CD4-positive, alpha-beta T cell (primary cell): ENCODE measurements around the gene SLC12A7. TPM values are rescaled to one million over a fixed set of nuclear protein-coding genes. Genes with fewer than 3 reads are reported as not detected.
A peak's percentile ranks its signal among the peaks of the same experiment; 100 is the strongest.

Source experiments
- ATAC-seq: fragments of 200-7000 bp; cut with Tn5 transposase; one replicate; pipeline ENCODE4 v1.10.0; 2022; ENCODE audit warnings: mild to moderate bottlenecking; ENCODE audit not compliant: poor library complexity
- CTCF ChIA-PET: fragments of 350-600 bp; sonication (Branson Sonifier 250); formaldehyde crosslinking; loops from one replicate; lab custom pipeline; 2021; ENCODE audit warnings: antibody characterized with exemption, inconsistent platforms; lab: Charles Lee
- POLR2A ChIA-PET: fragments of 350-600 bp; sonication (Branson Sonifier 250); formaldehyde crosslinking; loops from one replicate; lab custom pipeline; 2021; ENCODE audit warnings: antibody characterized with exemption, inconsistent platforms; lab: Charles Lee
- DNase-seq, 14 experiments: peaks; one replicate each; pipeline ENCODE4 v3.0.0-alpha.2; 2013 to 2020; ENCODE audit warnings: mixed read lengths in 2 of 14
- H3K27ac ChIP-seq, 2 donors: one replicate each; pipeline versions ENCODE4 v1.5.1 to v1.7.0; 2013; ENCODE audit warnings: low read length in 2 of 2, low read depth in 1 of 2, mild to moderate bottlenecking in 1 of 2
- H3K27me3 ChIP-seq, 2 experiments: 1 replicate in 1 of 2; 2 replicates in 1 of 2; pipeline versions ENCODE4 v1.6.1 to v1.7.0; 2013; ENCODE audit warnings: low read length in 2 of 2, control low read depth in 1 of 2, mild to moderate bottlenecking in 1 of 2, moderate library complexity in 1 of 2; ENCODE audit not compliant: insufficient read depth in 2 of 2, control insufficient read depth in 1 of 2
- H3K36me3 ChIP-seq: one replicate; pipeline ENCODE4 v1.6.1; 2013; ENCODE audit warnings: low read length, control low read depth; ENCODE audit not compliant: insufficient read depth
- H3K4me1 ChIP-seq: one replicate; pipeline ENCODE4 v1.6.1; 2013; ENCODE audit warnings: low read length, control low read depth; ENCODE audit not compliant: insufficient read depth
- H3K4me3 ChIP-seq: one replicate; pipeline ENCODE4 v1.5.1; 2013; ENCODE audit warnings: mild to moderate bottlenecking, low read length, moderate library complexity
- H3K9me3 ChIP-seq, 2 experiments: 1 replicate in 1 of 2; 2 replicates in 1 of 2; pipeline versions ENCODE4 v1.6.1 to v1.7.0; 2013; ENCODE audit warnings: low read length in 2 of 2, mild to moderate bottlenecking in 2 of 2, control low read depth in 1 of 2, moderate library complexity in 1 of 2; ENCODE audit not compliant: control insufficient read depth in 1 of 2, insufficient read depth in 1 of 2
- H3K27ac Mint-ChIP-seq: one replicate; pipeline ENCODE4 v1.8.0; 2020; ENCODE audit warnings: mixed read lengths
- H3K27me3 Mint-ChIP-seq: one replicate; pipeline ENCODE4 v1.8.0; 2021; ENCODE audit warnings: mixed read lengths
- H3K36me3 Mint-ChIP-seq: one replicate; pipeline ENCODE4 v1.8.0; 2021; ENCODE audit warnings: low read depth, mixed read lengths
- H3K4me1 Mint-ChIP-seq: one replicate; pipeline ENCODE4 v1.8.0; 2021; ENCODE audit warnings: low read depth, mixed read lengths
- H3K4me3 Mint-ChIP-seq: one replicate; pipeline ENCODE4 v1.8.0; 2020; ENCODE audit warnings: mild to moderate bottlenecking, mixed read lengths
- H3K9me3 Mint-ChIP-seq: one replicate; pipeline ENCODE4 v1.8.0; 2020; ENCODE audit warnings: mixed read lengths
- intact Hi-C, 2 experiments: fragments of 100-400 bp; cut with DNase I in 1 of 2; cut with micrococcal nuclease in 1 of 2; formaldehyde crosslinking; loops; one replicate each; pipeline versions ENCODE4 v1.15.1 to v1.9.0; 2023 to 2025; cut with DNase I, micrococcal nuclease
- total RNA-seq, 174 experiments: library from RNA in 2 of 174; stranded (reverse) in 2 of 174; gene quantifications; one replicate each; pipeline ENCODE4 v1.2.3 and lab custom pipeline; 2021 to 2026
- TF ChIP-seq, protein P1 (sequence below): fragments of 200-600 bp; IDR thresholded peaks from one replicate; pipeline ENCODE4 v1.8.0; 2022; ENCODE audit warnings: antibody characterized with exemption, mild to moderate bottlenecking

SLC12A7 gene
- total RNA-seq, 2 experiments from 2014 or later = 47.9 to 51.7 TPM

DNA sequence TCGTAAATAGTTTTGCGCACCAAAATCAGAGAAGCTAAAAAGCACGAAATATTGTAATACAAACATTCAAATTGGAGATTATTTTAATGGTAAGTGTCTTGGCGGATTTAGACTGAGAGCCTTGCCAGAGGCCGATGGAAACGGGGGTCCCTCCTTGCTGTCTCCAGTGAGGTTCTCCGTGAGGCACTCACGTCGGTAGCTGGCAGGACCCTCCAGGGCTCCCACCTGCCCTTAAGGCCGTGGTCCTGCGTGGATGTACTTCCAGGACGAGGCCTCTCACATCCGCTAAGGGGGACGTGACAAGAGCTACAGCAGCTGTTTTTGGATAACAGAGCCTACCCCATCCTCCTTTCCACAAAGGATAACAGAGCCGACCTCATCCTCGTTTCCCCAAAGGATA, 95.4 kb downstream of the SLC12A7 start:
- Mint-ChIP-seq H3K27me3 (peaks cover 7% of the 10 kb centered on the region), H3K4me1 (no peaks in the 10 kb centered on the region), H3K36me3 (no peaks in the 10 kb centered on the region), H3K4me3 (no peak overlapping the region), H3K9me3 (no peaks in the 10 kb centered on the region), H3K27ac (no peak overlapping the region)
- ChIA-PET POLR2A (no interaction called here), CTCF (no interaction called here)
- TF ChIP-seq, protein P1, sequence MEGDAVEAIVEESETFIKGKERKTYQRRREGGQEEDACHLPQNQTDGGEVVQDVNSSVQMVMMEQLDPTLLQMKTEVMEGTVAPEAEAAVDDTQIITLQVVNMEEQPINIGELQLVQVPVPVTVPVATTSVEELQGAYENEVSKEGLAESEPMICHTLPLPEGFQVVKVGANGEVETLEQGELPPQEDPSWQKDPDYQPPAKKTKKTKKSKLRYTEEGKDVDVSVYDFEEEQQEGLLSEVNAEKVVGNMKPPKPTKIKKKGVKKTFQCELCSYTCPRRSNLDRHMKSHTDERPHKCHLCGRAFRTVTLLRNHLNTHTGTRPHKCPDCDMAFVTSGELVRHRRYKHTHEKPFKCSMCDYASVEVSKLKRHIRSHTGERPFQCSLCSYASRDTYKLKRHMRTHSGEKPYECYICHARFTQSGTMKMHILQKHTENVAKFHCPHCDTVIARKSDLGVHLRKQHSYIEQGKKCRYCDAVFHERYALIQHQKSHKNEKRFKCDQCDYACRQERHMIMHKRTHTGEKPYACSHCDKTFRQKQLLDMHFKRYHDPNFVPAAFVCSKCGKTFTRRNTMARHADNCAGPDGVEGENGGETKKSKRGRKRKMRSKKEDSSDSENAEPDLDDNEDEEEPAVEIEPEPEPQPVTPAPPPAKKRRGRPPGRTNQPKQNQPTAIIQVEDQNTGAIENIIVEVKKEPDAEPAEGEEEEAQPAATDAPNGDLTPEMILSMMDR = no peak
- H3K4me1 ChIP-seq = no peaks in the 10 kb centered on the region
- ATAC-seq = no peak
- no peaks in the 10 kb centered on the region for H3K9me3 ChIP-seq
- H3K36me3 ChIP-seq = no peaks in the 10 kb centered on the region
- intact Hi-C loops = no loop called here
- no peak overlapping the region for H3K27ac ChIP-seq
- peak in 1 of 14 experiments; percentile 4 for DNase-seq
- no peak overlapping the region for H3K4me3 ChIP-seq
- H3K27me3 ChIP-seq = peaks cover 0 to 12% of the 10 kb centered on the region in 2 experiments

DNA sequence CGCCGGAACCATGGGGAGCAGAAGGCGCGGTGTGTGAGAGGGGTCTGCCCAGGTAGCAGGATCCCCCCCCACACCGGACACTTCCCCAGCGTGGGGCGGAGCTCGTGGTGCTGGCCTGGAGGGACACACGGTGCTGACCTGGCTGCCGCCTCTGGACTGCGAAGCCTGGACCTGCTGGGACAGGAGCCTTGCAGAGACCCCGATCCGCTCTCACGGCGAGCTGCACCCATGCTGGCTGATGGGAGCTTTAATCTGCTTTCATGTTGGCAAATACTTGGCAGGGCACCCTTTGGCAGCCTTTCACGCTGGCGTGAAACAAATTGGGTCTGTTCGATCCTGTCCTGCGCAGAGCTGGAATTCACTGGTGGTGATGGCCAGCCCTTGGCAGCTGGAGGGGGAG, 95.8 kb downstream of the SLC12A7 start:
- Histone ChIP-seq H3K27me3 (peaks cover 1 to 16% of the 10 kb centered on the region in 2 experiments), H3K4me3 (no peak overlapping the region), H3K36me3 (no peaks in the 10 kb centered on the region), H3K4me1 (no peaks in the 10 kb centered on the region), H3K27ac (no peak overlapping the region), H3K9me3 (no peaks in the 10 kb centered on the region)
- no peak overlapping the region for H3K4me3 Mint-ChIP-seq
- intact Hi-C loops = no loop called here
- DNase-seq (no peak), ATAC-seq (no peak)
- H3K36me3 Mint-ChIP-seq = no peaks in the 10 kb centered on the region
- H3K27me3 Mint-ChIP-seq = peaks cover 11% of the 10 kb centered on the region
- ChIA-PET CTCF (no interaction called here), POLR2A (no interaction called here)
- peaks cover 3% of the 10 kb centered on the region for H3K4me1 Mint-ChIP-seq
- no peaks in the 10 kb centered on the region for H3K9me3 Mint-ChIP-seq
- TF ChIP-seq, protein P1 = no peak
- H3K27ac Mint-ChIP-seq = no peak overlapping the region

DNA sequence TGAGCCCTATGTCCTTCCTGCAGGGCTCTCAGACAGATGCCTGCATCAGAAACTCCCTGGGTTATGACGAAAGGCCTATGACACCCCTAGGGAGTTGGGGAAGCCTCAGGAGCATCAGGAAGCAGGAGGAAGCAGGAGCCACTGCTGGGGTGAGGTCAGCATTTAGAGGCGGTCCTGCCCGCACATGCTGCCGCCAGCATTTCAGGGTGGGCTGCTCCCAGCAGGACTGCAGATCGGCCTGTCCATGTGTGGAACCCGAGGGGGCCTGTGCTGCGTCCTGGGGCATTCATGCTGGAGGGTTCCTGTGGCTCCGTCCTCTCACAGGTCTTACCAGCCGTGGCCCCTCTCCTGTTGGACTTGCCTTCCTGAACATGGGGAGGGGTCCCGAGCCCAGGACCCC, 96.4 kb downstream of the SLC12A7 start:
- ChIA-PET CTCF (no interaction called here), POLR2A (no interaction called here)
- DNase-seq = no peak
- Histone ChIP-seq H3K9me3 (no peaks in the 10 kb centered on the region), H3K27me3 (peaks cover 7 to 22% of the 10 kb centered on the region in 2 experiments), H3K36me3 (no peaks in the 10 kb centered on the region), H3K4me1 (no peaks in the 10 kb centered on the region), H3K4me3 (no peak overlapping the region), H3K27ac (no peak overlapping the region)
- intact Hi-C loops = no loop called here
- no peak overlapping the region for H3K27ac Mint-ChIP-seq
- no peak for ATAC-seq
- no peaks in the 10 kb centered on the region for H3K36me3 Mint-ChIP-seq
- TF ChIP-seq, protein P1 = no peak
- peaks cover 5% of the 10 kb centered on the region for H3K4me1 Mint-ChIP-seq
- H3K4me3 Mint-ChIP-seq = no peak overlapping the region
- peaks cover 16% of the 10 kb centered on the region for H3K27me3 Mint-ChIP-seq
- no peaks in the 10 kb centered on the region for H3K9me3 Mint-ChIP-seq
